Tibial nerve (tissue), 4 donors: ENCODE measurements around the gene AMELX. TPM values are rescaled to one million over a fixed set of nuclear protein-coding genes. Genes with fewer than 3 reads are reported as not detected.

ENCODE experiments used
- DNase-seq, 2 donors: peaks; one replicate each; pipeline ENCODE4 v3.0.0-alpha.2; 2019; ENCODE audit warnings: low spot score in 2 of 2
- H3K27ac ChIP-seq, 4 donors: fragments of 200-600 bp; sonication (generic) in 3 of 4; one replicate each; pipeline ENCODE4 v1.5.1; 2017 to 2019; ENCODE audit warnings: mild to moderate bottlenecking in 1 of 4
- H3K27me3 ChIP-seq, 2 donors: fragments of 200-600 bp; sonication (generic) in 1 of 2; one replicate each; pipeline versions ENCODE4 v1.5.1 to v1.6.0; 2017 to 2019
- H3K36me3 ChIP-seq, 3 donors: fragments of 200-600 bp; sonication (generic); one replicate each; pipeline ENCODE4 v1.5.1; 2018 to 2019
- H3K4me1 ChIP-seq, 4 donors: fragments of 200-600 bp; sonication (generic) in 3 of 4; one replicate each; pipeline ENCODE4 v1.5.1; 2017 to 2019
- H3K4me3 ChIP-seq, 4 donors: fragments of 200-600 bp; sonication (generic) in 3 of 4; one replicate each; pipeline ENCODE4 v1.5.1; 2017 to 2019; ENCODE audit warnings: mild to moderate bottlenecking in 1 of 4, moderate library complexity in 1 of 4
- H3K9me3 ChIP-seq, 4 donors: fragments of 200-600 bp; sonication (generic) in 3 of 4; one replicate each; pipeline ENCODE4 v1.5.1; 2017 to 2019
- EP300 ChIP-seq, 2 donors: sonication (generic); formaldehyde crosslinking; IDR thresholded peaks; one replicate each; pipeline ENCODE4 v1.6.1; 2017; ENCODE audit warnings: antibody characterized with exemption in 2 of 2, mild to moderate bottlenecking in 1 of 2
- POLR2A ChIP-seq, 2 donors: fragments of 450-650 bp; IDR thresholded peaks; one replicate each; pipeline ENCODE4 v1.6.1; 2017; ENCODE audit warnings: antibody characterized with exemption in 2 of 2, mild to moderate bottlenecking in 2 of 2, moderate library complexity in 2 of 2
- WGBS, 2 donors: methylation state at CpG; one replicate each; pipeline ENCODE4 v1.1.5; 2018; 5-methylcytosine and 5-hydroxymethylcytosine counted together
- total RNA-seq, 4 donors: library from RNA; depleted of rRNA; stranded (reverse); fragments of >200 nt; gene quantifications; one replicate each; pipeline ENCODE4 v1.1.0, GENCODE V29; 2016
- TF ChIP-seq, protein P1 (sequence below), 5 experiments: fragments of 200-600 bp in 3 of 5; fragments of 450-650 bp in 2 of 5; sonication (generic) in 3 of 5; IDR thresholded peaks; one replicate each; pipeline ENCODE4 v1.5.1; 2016 to 2019; ENCODE audit warnings: antibody characterized with exemption in 5 of 5, mild to moderate bottlenecking in 3 of 5, moderate library complexity in 2 of 5

AMELX gene
- total RNA-seq, 4 donors from 2014 or later = not detected

DNA sequence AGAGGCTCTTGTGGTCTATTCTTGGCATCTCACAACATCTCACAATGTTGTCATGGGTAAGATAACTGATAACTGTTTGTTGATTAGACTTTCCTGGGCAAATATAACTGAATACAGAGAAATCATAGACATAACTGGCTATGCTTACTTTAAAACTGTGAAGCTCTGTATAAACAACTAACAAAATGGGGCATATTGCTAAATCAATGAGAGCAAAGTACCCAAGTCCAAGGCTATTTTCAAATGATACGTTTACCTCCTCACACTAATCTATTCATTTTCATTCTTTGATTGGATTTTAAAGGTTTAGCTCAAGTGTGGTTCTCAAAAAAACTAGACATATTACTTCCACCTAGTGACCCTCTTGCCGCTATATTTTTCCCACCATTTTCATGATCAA is 38.6 kb downstream of the AMELX start:
- 78 to 100% methylated on average over 2 of the region's 2 CpGs for WGBS, 2 donors
- no peaks in the 10 kb centered on the region for H3K9me3 ChIP-seq
- no peak overlapping the region for H3K27ac ChIP-seq
- H3K4me1 ChIP-seq = no peaks in the 10 kb centered on the region
- no peak overlapping the region for H3K4me3 ChIP-seq
- no peaks in the 10 kb centered on the region for H3K27me3 ChIP-seq
- DNase-seq = no peak
- no peaks in the 10 kb centered on the region for H3K36me3 ChIP-seq
- no peak for TF ChIP-seq POLR2A (IDR thresholded peaks at IDR 0.05)
- no peak for TF ChIP-seq EP300 (IDR thresholded peaks at IDR 0.05)
- TF ChIP-seq, protein P1, sequence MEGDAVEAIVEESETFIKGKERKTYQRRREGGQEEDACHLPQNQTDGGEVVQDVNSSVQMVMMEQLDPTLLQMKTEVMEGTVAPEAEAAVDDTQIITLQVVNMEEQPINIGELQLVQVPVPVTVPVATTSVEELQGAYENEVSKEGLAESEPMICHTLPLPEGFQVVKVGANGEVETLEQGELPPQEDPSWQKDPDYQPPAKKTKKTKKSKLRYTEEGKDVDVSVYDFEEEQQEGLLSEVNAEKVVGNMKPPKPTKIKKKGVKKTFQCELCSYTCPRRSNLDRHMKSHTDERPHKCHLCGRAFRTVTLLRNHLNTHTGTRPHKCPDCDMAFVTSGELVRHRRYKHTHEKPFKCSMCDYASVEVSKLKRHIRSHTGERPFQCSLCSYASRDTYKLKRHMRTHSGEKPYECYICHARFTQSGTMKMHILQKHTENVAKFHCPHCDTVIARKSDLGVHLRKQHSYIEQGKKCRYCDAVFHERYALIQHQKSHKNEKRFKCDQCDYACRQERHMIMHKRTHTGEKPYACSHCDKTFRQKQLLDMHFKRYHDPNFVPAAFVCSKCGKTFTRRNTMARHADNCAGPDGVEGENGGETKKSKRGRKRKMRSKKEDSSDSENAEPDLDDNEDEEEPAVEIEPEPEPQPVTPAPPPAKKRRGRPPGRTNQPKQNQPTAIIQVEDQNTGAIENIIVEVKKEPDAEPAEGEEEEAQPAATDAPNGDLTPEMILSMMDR (IDR thresholded peaks at IDR 0.05) = no peak

DNA sequence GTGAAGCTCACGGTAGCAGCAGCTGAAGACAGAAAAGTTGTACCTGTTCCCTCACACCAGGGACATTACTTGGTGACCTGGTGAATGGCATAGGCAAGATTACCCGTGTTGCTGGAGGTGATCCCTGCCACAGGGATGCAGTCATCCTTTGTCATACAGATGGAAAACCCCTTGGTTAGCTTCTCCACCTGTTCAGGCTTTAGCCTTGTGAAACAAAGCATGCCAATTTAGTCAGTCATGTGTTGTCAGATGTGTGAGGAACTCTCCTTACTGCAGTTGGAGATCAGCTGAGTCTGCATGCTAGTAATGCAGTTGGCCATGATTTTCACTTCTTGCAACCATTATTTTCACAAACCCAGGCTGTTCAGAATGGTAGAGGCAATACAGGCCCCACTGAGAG is 41.0 kb downstream of the AMELX start:
- TF ChIP-seq EP300 (IDR thresholded peaks at IDR 0.05) = no peak
- TF ChIP-seq, protein P1 (IDR thresholded peaks at IDR 0.05) = no peak
- TF ChIP-seq POLR2A (IDR thresholded peaks at IDR 0.05) = no peak
- H3K27me3 ChIP-seq = no peaks in the 10 kb centered on the region
- 74 to 90% methylated on average over 2 of the region's 2 CpGs for WGBS, 2 donors
- no peaks in the 10 kb centered on the region for H3K36me3 ChIP-seq
- no peaks in the 10 kb centered on the region for H3K4me1 ChIP-seq
- no peak for DNase-seq
- no peaks in the 10 kb centered on the region for H3K9me3 ChIP-seq
- H3K27ac ChIP-seq = no peak overlapping the region
- no peak overlapping the region for H3K4me3 ChIP-seq

DNA sequence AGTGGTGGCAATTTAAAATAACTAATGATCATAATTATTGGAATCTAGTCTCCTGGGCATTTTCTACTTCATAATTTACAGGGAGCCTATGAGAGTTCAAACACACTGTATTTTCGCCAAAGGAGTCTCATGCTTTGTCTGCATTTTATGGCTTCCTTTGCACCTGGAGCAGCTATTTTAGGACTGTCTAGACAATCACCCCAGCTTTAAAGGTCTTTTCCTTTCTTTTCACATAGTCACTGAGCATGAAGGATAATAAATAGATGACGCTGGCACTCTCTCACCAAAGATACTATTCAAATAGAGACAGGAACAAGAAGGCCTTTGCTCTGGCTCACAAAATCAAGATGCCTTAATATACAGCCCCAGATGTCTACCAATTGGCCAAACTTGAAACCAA is 43.0 kb downstream of the AMELX start:
- H3K27ac ChIP-seq = no peak overlapping the region
- DNase-seq = no peak
- TF ChIP-seq EP300 (IDR thresholded peaks at IDR 0.05) (no peak), POLR2A (IDR thresholded peaks at IDR 0.05) (no peak)
- TF ChIP-seq, protein P1 (IDR thresholded peaks at IDR 0.05) = no peak
- H3K36me3 ChIP-seq = no peaks in the 10 kb centered on the region
- H3K4me3 ChIP-seq = no peak overlapping the region
- 82 to 87% methylated on average over 2 of the region's 2 CpGs for WGBS, 2 donors
- no peaks in the 10 kb centered on the region for H3K27me3 ChIP-seq
- no peaks in the 10 kb centered on the region for H3K9me3 ChIP-seq
- H3K4me1 ChIP-seq = no peaks in the 10 kb centered on the region

DNA sequence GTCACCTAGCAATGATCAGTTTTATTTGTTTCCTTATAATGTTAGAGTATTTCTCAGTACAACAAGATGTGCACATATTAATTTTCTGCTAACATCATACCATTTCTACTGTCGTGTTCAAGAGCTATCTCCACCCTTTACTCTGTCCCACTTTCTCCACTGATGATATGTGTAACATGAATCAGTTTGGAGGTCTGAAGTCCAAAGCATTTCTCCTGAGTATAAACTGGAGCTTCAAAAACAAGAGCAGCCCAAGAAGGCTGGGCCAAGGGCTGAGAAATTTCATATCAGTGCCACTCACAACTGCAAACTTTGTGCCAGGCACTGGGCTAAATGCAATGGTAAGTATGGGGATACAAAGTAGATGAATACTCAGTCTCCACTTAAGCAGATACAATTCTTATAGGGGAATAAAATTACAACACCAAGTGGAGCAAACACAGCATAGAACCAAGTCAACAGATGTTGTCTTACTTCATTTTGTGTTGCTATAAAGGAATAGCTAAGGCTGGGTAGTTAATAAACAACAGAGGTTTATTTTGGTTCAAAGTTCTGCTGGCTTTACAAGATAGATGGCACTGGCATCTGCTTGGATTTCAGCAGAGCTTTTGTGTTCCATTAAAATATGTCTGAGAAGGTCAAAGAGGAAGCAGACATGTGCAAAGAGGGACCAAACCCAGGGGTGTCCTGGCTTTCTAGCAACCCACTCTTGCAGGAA is 44.2 kb downstream of the AMELX start:
- no peak for DNase-seq
- Histone ChIP-seq H3K36me3 (no peaks in the 10 kb centered on the region), H3K27ac (no peak overlapping the region), H3K9me3 (no peaks in the 10 kb centered on the region), H3K27me3 (no peaks in the 10 kb centered on the region), H3K4me1 (peaks cover 0 to 3% (median 0%) of the 10 kb centered on the region in 4 donors), H3K4me3 (no peak overlapping the region)
- TF ChIP-seq, protein P1 (IDR thresholded peaks at IDR 0.05) = no peak
- TF ChIP-seq POLR2A (IDR thresholded peaks at IDR 0.05) = no peak
- TF ChIP-seq EP300 (IDR thresholded peaks at IDR 0.05) = no peak
- WGBS, 2 donors = 65 to 87% methylated on average over 1 of the region's 1 CpG

DNA sequence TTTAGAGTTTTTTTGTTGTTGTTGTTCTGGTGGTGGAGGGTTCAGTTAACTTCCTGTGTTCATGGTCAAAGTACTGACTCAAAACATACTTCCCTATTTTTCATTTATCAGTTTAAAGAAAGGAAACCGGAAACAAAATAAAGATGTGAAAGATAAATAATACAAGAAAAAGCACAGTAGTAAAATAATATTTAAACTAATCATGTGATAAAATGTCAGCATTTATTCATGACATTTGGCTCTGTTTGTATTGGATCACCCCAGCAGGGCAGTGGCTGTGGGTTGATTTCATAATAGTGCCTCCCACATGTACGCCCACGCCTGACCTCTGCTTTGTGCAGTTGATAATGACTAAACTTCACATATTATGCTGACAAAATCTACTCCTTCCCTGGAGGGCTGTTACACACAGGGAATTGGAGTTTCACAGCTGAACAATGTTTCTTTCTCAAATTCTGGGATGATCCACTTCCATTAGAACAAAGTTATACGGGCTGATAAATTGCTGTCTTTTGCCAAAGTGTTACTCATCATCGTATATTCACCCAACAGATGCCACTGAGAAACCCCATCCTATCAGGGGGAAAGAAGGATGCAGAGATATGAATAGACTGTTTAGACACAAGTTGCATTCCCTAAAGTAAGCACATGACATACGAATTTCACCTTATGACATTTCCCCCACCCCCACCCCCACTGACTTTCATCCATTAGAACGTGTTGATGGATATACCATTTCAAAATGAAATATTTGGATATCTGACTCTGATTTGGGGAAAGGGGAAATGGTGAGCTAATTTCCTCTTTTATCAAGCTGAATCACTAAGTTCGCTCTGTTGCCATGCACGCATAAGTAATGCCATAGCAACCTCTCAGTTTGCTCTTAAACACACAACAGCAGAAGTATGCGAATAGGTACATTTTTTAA is 48.3 kb downstream of the AMELX start:
- Histone ChIP-seq H3K4me1 (peaks cover 0 to 3% (median 0%) of the 10 kb centered on the region in 4 donors), H3K4me3 (no peak overlapping the region), H3K27me3 (no peaks in the 10 kb centered on the region), H3K9me3 (no peaks in the 10 kb centered on the region), H3K36me3 (no peaks in the 10 kb centered on the region), H3K27ac (peak overlapping the region in 1 of 4 donors; percentile 56)
- TF ChIP-seq EP300 (IDR thresholded peaks at IDR 0.05) = peak in 1 of 2 donors; percentile 63
- TF ChIP-seq POLR2A (IDR thresholded peaks at IDR 0.05) = no peak
- DNase-seq = peak; percentile 19 to 38
- 25 to 45% methylated on average over 10 of the region's 10 CpGs for WGBS, 2 donors
